K562 (cell line): Measurements from ENCODE around the gene HOXB6. TPM values are rescaled to one million over a fixed set of nuclear protein-coding genes. Genes with fewer than 3 reads are reported as not detected.

ENCODE experiments used
- CREM ChIP-seq: IDR thresholded peaks from 2 replicates; pipeline ENCODE4 v1.6.1; 2014; ENCODE audit warnings: antibody characterized with exemption, low read depth
- EGR1 ChIP-seq: fragments of 450-650 bp; conservative IDR thresholded peaks from 2 replicates; pipeline ENCODE4 v1.6.1; 2017; ENCODE audit warnings: mild to moderate bottlenecking
- FIP1L1 ChIP-seq: fragments of 200-400 bp; formaldehyde crosslinking; IDR thresholded peaks from 2 replicates; pipeline ENCODE4 v1.6.1; 2018; ENCODE audit warnings: mild to moderate bottlenecking, low read depth, low read length; ENCODE audit not compliant: poor library complexity, severe bottlenecking
- GABPB2 ChIP-seq: fragments of 250-450 bp; sonication (Bioruptor Pico); conservative IDR thresholded peaks from 2 replicates; pipeline ENCODE4 v1.5.1; 2021; ENCODE audit warnings: mild to moderate bottlenecking
- HDAC1 ChIP-seq, 2 experiments: fragments of 450-650 bp; IDR thresholded peaks; 2 replicates each; pipeline ENCODE4 v1.6.1; 2016 to 2017; ENCODE audit warnings: inconsistent platforms in 1 of 2, mild to moderate bottlenecking in 1 of 2, moderate library complexity in 1 of 2
- LEF1 ChIP-seq: fragments of 450-650 bp; IDR thresholded peaks from 2 replicates; pipeline ENCODE4 v1.6.1; 2016; ENCODE audit warnings: mild to moderate bottlenecking
- MAZ ChIP-seq, 2 experiments: fragments of 450-650 bp in 1 of 2; sonication (generic) in 1 of 2; formaldehyde crosslinking; IDR thresholded peaks in 1 of 2; conservative IDR thresholded peaks in 1 of 2; 2 replicates each; pipeline versions ENCODE4 v1.4.0 to v1.5.0; 2020; ENCODE audit warnings: mild to moderate bottlenecking in 1 of 2, missing genetic modification reagents in 1 of 2
- NRF1 ChIP-seq, 2 experiments: fragments of 450-650 bp; IDR thresholded peaks in 1 of 2; conservative IDR thresholded peaks in 1 of 2; 2 replicates each; pipeline ENCODE4 v1.6.1; 2014; ENCODE audit warnings: mild to moderate bottlenecking in 2 of 2
- PHF8 ChIP-seq: fragments of 200-600 bp; sonication (generic); IDR thresholded peaks from 2 replicates; pipeline ENCODE4 v1.6.1; 2012; ENCODE audit warnings: mixed run types, mild to moderate bottlenecking, inconsistent platforms, low read length, moderate library complexity, borderline replicate concordance
- PKNOX1 ChIP-seq: fragments of 450-650 bp; IDR thresholded peaks from 2 replicates; pipeline ENCODE4 v1.6.1; 2016
- POLR2A ChIP-seq: fragments of 450-650 bp; conservative IDR thresholded peaks from 2 replicates; pipeline ENCODE4 v1.6.1; 2016
- POLR2AphosphoS5 ChIP-seq: IDR thresholded peaks from 2 replicates; pipeline ENCODE4 v1.6.1; 2011; ENCODE audit warnings: mild to moderate bottlenecking, low read depth, low read length, moderate library complexity; ENCODE audit not compliant: control insufficient read depth, insufficient read depth
- POLR2G ChIP-seq: fragments of 200-400 bp; formaldehyde crosslinking; IDR thresholded peaks from 2 replicates; pipeline ENCODE4 v1.6.1; 2017; ENCODE audit warnings: low read depth, mild to moderate bottlenecking, antibody characterized with exemption, low read length, moderate library complexity
- RBFOX2 ChIP-seq: fragments of 200-400 bp; formaldehyde crosslinking; IDR thresholded peaks from 2 replicates; pipeline ENCODE4 v1.6.1; 2017; ENCODE audit warnings: low read depth, mild to moderate bottlenecking, low read length, moderate library complexity
- RBM14 ChIP-seq: fragments of 200-400 bp; formaldehyde crosslinking; IDR thresholded peaks from 2 replicates; pipeline ENCODE4 v1.6.1; 2018; ENCODE audit warnings: low read depth, mild to moderate bottlenecking, low read length, moderate library complexity, borderline replicate concordance; ENCODE audit not compliant: insufficient read depth
- SIX5 ChIP-seq, 2 experiments: IDR thresholded peaks; 2 replicates each; pipeline ENCODE4 v1.6.1; 2011; ENCODE audit warnings: low read length in 2 of 2, borderline replicate concordance in 1 of 2, low read depth in 1 of 2, mild to moderate bottlenecking in 1 of 2, moderate library complexity in 1 of 2; ENCODE audit not compliant: insufficient read depth in 1 of 2
- SUPT5H ChIP-seq: fragments of 450-650 bp; IDR thresholded peaks from 2 replicates; pipeline ENCODE4 v1.6.1; 2016
- TAF1 ChIP-seq: IDR thresholded peaks from 2 replicates; pipeline ENCODE4 v1.6.1; 2011; ENCODE audit warnings: mild to moderate bottlenecking, low read length, moderate library complexity; ENCODE audit not compliant: insufficient read depth, control insufficient read depth, severe bottlenecking; ENCODE audit errors: extremely low read depth
- TRIM24 ChIP-seq, 2 experiments: fragments of 450-650 bp; IDR thresholded peaks; 2 replicates each; pipeline ENCODE4 v1.6.1; 2016
- ZBTB7A ChIP-seq: IDR thresholded peaks from 2 replicates; pipeline ENCODE4 v1.6.1; 2011; ENCODE audit warnings: low read depth, mild to moderate bottlenecking, low read length, moderate library complexity, borderline replicate concordance; ENCODE audit not compliant: control insufficient read depth
- ZKSCAN8 ChIP-seq: fragments of 200-800 bp; sonication (Bioruptor generic); IDR thresholded peaks from 2 replicates; pipeline ENCODE4 v1.6.1; 2016; ENCODE audit warnings: missing genetic modification characterization, missing compliant biosample characterization
- ZNF436 ChIP-seq: fragments of 250-450, 450-650 bp; sonication (Bioruptor Pico); formaldehyde crosslinking; IDR thresholded peaks from 2 replicates; pipeline ENCODE4 v1.7.0; 2020; ENCODE audit warnings: mild to moderate bottlenecking
- ZNF583 ChIP-seq: fragments of 250-450 bp; sonication (Bioruptor Pico); IDR thresholded peaks from 2 replicates; pipeline ENCODE4 v1.4.0; 2020
- polyA plus RNA-seq, 8 experiments: library from polyadenylated mRNA; depleted of rRNA in 4 of 8; stranded (reverse) in 5 of 8; unstranded in 3 of 8; fragments of >200 nt; fragmentation: Nextera tagmentation in 2 of 8; fragmentation: Illumina TruSeq in 1 of 8; extraction: Ambion mirVana in 2 of 8; extraction: Trizol in 1 of 8; gene quantifications; 2 replicates each; pipeline versions ENCODE4 v1.2.1 to v1.2.3, GENCODE V29; 2011 to 2014; ENCODE audit warnings: inconsistent platforms in 1 of 8, missing spikeins in 1 of 8
- total RNA-seq, 7 experiments: library from RNA; depleted of rRNA in 6 of 7; stranded (reverse); fragments of >200 nt in 6 of 7; fragmentation: Illumina TruSeq in 2 of 7; extraction: Trizol in 2 of 7; gene quantifications; 2 replicates each; pipeline versions ENCODE4 v1.2.1 to v1.2.3, GENCODE V29; 2011 to 2021; ENCODE audit warnings: low replicate concordance in 1 of 7
- TF ChIP-seq, protein P1 (sequence below): sonication (generic); formaldehyde crosslinking; IDR thresholded peaks from 2 replicates; pipeline ENCODE4 v1.8.1; 2023; ENCODE audit warnings: mild to moderate bottlenecking, missing genetic modification reagents

Gene HOXB6
- total and polyA plus RNA-seq, 9 of the 15 experiments (the other 6 are each of a cell fraction or from before 2014, with no cell fraction given): 1.2 to 14.8 (median 4.9) TPM

GRCh38 chr17:48646183-48647102 is 41.7 kb upstream of the HOXB6 start (continued):
- TF ChIP-seq, protein P1, sequence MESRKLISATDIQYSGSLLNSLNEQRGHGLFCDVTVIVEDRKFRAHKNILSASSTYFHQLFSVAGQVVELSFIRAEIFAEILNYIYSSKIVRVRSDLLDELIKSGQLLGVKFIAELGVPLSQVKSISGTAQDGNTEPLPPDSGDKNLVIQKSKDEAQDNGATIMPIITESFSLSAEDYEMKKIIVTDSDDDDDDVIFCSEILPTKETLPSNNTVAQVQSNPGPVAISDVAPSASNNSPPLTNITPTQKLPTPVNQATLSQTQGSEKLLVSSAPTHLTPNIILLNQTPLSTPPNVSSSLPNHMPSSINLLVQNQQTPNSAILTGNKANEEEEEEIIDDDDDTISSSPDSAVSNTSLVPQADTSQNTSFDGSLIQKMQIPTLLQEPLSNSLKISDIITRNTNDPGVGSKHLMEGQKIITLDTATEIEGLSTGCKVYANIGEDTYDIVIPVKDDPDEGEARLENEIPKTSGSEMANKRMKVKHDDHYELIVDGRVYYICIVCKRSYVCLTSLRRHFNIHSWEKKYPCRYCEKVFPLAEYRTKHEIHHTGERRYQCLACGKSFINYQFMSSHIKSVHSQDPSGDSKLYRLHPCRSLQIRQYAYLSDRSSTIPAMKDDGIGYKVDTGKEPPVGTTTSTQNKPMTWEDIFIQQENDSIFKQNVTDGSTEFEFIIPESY (CRISPR knock-in tag): peak; percentile 91
- peak; percentile 39 for TF ChIP-seq FIP1L1
- TF ChIP-seq NRF1 (conservative IDR thresholded peaks at IDR 0.05 in 1 of 2, IDR thresholded peaks at IDR 0.05 in 1 of 2): 0 out of 4 replicates have a peak, but pooled peaks of 1 of the 2 experiments have one; percentile 14
- TF ChIP-seq PHF8: 0 out of 2 replicates have a peak, but pooled peaks have one; percentile 14
- peak; percentile 54 to 81; a peak in 3 of 4 replicates for TF ChIP-seq MAZ (CRISPR knock-in tag; conservative IDR thresholded peaks at IDR 0.05 in 1 of 2, IDR thresholded peaks at IDR 0.05 in 1 of 2)
- peak; percentile 74 for TF ChIP-seq EGR1
- TF ChIP-seq RBM14: 0 out of 2 replicates have a peak, but pooled peaks have one; percentile 36
- TF ChIP-seq HDAC1 (IDR thresholded peaks at IDR 0.05): peak in 1 of 2 experiments; percentile 23; a peak in 1 of 4 replicates
- TF ChIP-seq ZBTB7A: peak; percentile 87
- no peak for TF ChIP-seq GABPB2 (CRISPR knock-in tag)
- TF ChIP-seq CREM: peak; percentile 40; the same call in 1 of the 2 replicates
- peak; percentile 75 for TF ChIP-seq RBFOX2
- no peak for TF ChIP-seq ZNF436 (CRISPR knock-in tag)
- TF ChIP-seq SUPT5H: peak; percentile 37; the same call in 1 of the 2 replicates
- peak; percentile 76 for TF ChIP-seq PKNOX1
- peak; percentile 32; the same call in 1 of the 2 replicates for TF ChIP-seq POLR2AphosphoS5
- 0 out of 2 replicates have a peak, but pooled peaks have one; percentile 37 for TF ChIP-seq POLR2A
- TF ChIP-seq ZKSCAN8 (CRISPR knock-in tag): no peak
- no peak for TF ChIP-seq SIX5 (IDR thresholded peaks at IDR 0.05; ENCODE audit: borderline replicate concordance in 1 of 2, insufficient read depth in 1 of 2, low read depth in 1 of 2, low read length in 2 of 2)
- TF ChIP-seq ZNF583 (CRISPR knock-in tag): no peak
- TF ChIP-seq POLR2G: peak; percentile 76
- no peak for TF ChIP-seq LEF1
- peak in 1 of 2 experiments; percentile 30; a peak in 1 of 4 replicates for TF ChIP-seq TRIM24 (IDR thresholded peaks at IDR 0.05)
- TF ChIP-seq TAF1: peak; percentile 18
